SK-N-SH (cell line): ENCODE data around the gene NKAIN4.
"Not testable (repeated sequence)": the region's sequence is repeated elsewhere in the genome, so short reads cannot be mapped to it uniquely, and the experiment has no call there.

ENCODE experiments used
- CTCF ChIP-seq: fragments of 200-600 bp; sonication (generic); IDR thresholded peaks from 2 replicates; pipeline ENCODE4 v1.6.1; 2017; ENCODE audit warnings: antibody characterized with exemption, mild to moderate bottlenecking, moderate library complexity
- EP300 ChIP-seq, 2 experiments: IDR thresholded peaks; 2 replicates each; pipeline versions ENCODE4 v1.4.0 to v1.6.1; 2012; ENCODE audit warnings: borderline replicate concordance in 1 of 2, low read depth in 1 of 2, low read length in 1 of 2
- RFX5 ChIP-seq: IDR thresholded peaks from 2 replicates; pipeline ENCODE4 v1.6.1; 2012; ENCODE audit warnings: mild to moderate bottlenecking, improper control_type of control experiment, low read length
- SIN3A ChIP-seq: IDR thresholded peaks from 2 replicates; pipeline ENCODE4 v1.6.1; 2012; ENCODE audit warnings: low read depth, mild to moderate bottlenecking, low read length, moderate library complexity, borderline replicate concordance
- SMC3 ChIP-seq: IDR thresholded peaks from 2 replicates; pipeline ENCODE4 v1.6.1; 2012; ENCODE audit warnings: low read depth, low read length, improper control_type of control experiment
- TAF1 ChIP-seq: IDR thresholded peaks from 2 replicates; pipeline ENCODE4 v1.6.1; 2012; ENCODE audit warnings: low read depth, mild to moderate bottlenecking, low read length, moderate library complexity, borderline replicate concordance
- ZBTB33 ChIP-seq: IDR thresholded peaks from 2 replicates; pipeline ENCODE4 v1.4.0; 2012; ENCODE audit warnings: low read depth, borderline replicate concordance

- not testable (repeated sequence) for TF ChIP-seq EP300 (IDR thresholded peaks at IDR 0.05; ENCODE audit: borderline replicate concordance in 1 of 2, low read depth in 1 of 2, low read length in 1 of 2); ZBTB33; SIN3A; CTCF; RFX5; TAF1; SMC3
Measured at GRCh38 chr20:63221400-63222053, 32.7 kb downstream of the NKAIN4 start.
